ENCODE measurements around the gene HOXD1. TPM values are rescaled to one million over a fixed set of nuclear protein-coding genes. Genes with fewer than 3 reads are reported as not detected.

Gene HOXD1
- total RNA-seq, 1 experiment from 2014 or later = not detected

DNA sequence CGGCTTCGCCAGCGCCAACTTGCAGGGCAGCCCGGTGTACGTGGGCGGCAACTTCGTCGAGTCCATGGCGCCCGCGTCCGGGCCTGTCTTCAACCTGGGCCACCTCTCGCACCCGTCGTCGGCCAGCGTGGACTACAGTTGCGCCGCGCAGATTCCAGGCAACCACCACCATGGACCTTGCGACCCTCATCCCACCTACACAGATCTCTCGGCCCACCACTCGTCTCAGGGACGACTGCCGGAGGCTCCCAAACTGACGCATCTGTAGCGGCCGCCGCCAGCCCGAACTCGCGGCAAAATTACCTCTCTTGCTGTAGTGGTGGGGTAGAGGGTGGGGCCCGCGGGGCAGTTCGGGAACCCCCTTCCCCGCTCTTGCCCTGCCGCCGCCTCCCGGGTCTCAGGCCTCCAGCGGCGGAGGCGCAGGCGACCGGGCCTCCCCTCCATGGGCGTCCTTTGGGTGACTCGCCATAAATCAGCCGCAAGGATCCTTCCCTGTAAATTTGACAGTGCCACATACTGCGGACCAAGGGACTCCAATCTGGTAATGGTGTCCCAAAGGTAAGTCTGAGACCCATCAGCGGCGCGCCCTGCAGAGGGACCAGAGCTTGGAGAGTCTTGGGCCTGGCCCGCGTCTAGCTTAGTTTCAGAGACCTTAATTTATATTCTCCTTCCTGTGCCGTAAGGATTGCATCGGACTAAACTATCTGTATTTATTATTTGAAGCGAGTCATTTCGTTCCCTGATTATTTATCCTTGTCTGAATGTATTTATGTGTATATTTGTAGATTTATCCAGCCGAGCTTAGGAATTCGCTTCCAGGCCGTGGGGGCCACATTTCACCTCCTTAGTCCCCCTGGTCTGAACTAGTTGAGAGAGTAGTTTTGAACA, 16.2 kb upstream of the HOXD1 start:
- peaks cover 100% of the 10 kb centered on the region for H3K27me3 Mint-ChIP-seq (ENCODE audit: low read depth)
- no peaks in the 10 kb centered on the region for H3K4me1 ChIP-seq (ENCODE audit: insufficient read depth, low read length)
- peaks cover 24 to 38% of the 10 kb centered on the region in 2 experiments for H3K4me1 Mint-ChIP-seq
- TF ChIP-seq, protein P1, sequence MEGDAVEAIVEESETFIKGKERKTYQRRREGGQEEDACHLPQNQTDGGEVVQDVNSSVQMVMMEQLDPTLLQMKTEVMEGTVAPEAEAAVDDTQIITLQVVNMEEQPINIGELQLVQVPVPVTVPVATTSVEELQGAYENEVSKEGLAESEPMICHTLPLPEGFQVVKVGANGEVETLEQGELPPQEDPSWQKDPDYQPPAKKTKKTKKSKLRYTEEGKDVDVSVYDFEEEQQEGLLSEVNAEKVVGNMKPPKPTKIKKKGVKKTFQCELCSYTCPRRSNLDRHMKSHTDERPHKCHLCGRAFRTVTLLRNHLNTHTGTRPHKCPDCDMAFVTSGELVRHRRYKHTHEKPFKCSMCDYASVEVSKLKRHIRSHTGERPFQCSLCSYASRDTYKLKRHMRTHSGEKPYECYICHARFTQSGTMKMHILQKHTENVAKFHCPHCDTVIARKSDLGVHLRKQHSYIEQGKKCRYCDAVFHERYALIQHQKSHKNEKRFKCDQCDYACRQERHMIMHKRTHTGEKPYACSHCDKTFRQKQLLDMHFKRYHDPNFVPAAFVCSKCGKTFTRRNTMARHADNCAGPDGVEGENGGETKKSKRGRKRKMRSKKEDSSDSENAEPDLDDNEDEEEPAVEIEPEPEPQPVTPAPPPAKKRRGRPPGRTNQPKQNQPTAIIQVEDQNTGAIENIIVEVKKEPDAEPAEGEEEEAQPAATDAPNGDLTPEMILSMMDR (conservative IDR thresholded peaks at IDR 0.05) = no peak; the same call in 2 of the 3 replicates
- no peaks in the 10 kb centered on the region for H3K79me2 ChIP-seq (ENCODE audit: insufficient read depth, low read length)
- peak overlapping the region; percentile 8 for H3K4me2 ChIP-seq (ENCODE audit: insufficient read depth, insufficient read length, low read length)
- no peaks in the 10 kb centered on the region for H3K23me2 ChIP-seq (ENCODE audit: insufficient read length, low read depth, low read length, poor library complexity, severe bottlenecking)
- no peak overlapping the region for H3K9ac ChIP-seq (ENCODE audit: extremely low read depth, insufficient read length, low read length)
- no peaks in the 10 kb centered on the region for H3K79me1 ChIP-seq (ENCODE audit: insufficient read depth, low read depth, low read length, poor library complexity, severe bottlenecking)
- no peak overlapping the region for H4K5ac ChIP-seq (ENCODE audit: insufficient read length, low read depth, low read length)
- no peak overlapping the region for H3K4ac ChIP-seq (ENCODE audit: low read depth, low read length)
- no peak overlapping the region for H2AK5ac ChIP-seq (ENCODE audit: insufficient read length, low read length)
- no peak overlapping the region; the same call in 1 of the 2 replicates for H3K14ac ChIP-seq (ENCODE audit: insufficient read depth, low read length)
- DNase-seq = no peak
- no peak overlapping the region for H4K8ac ChIP-seq (replicated peaks; ENCODE audit: insufficient read length, low read depth, low read length)
- no peak overlapping the region for H2BK120ac ChIP-seq (ENCODE audit: low read depth, low read length, poor library complexity, severe bottlenecking)
- no peak overlapping the region for H3T11ph ChIP-seq (ENCODE audit: low read length)
- H4K20me1 ChIP-seq (ENCODE audit: control insufficient read depth, insufficient read depth, insufficient read length) = no peaks in the 10 kb centered on the region
- no peak overlapping the region for H2BK12ac ChIP-seq (ENCODE audit: insufficient read length, low read depth, low read length)
- no peak overlapping the region for H2BK20ac ChIP-seq (ENCODE audit: low read depth, low read length, poor library complexity, severe bottlenecking)
- H3K23ac ChIP-seq (ENCODE audit: insufficient read length, low read depth, low read length) = no peak overlapping the region
- peak overlapping the region; percentile 51 to 76 for H3K4me3 Mint-ChIP-seq
- peaks cover 98% of the 10 kb centered on the region for H3K27me3 ChIP-seq (ENCODE audit: insufficient read depth, low read length)
- H4K91ac ChIP-seq (ENCODE audit: insufficient read length, low read depth, low read length) = no peak overlapping the region
- no peaks in the 10 kb centered on the region for H3K9me3 ChIP-seq (ENCODE audit: control insufficient read depth, low read depth, low read length)
- H3K56ac ChIP-seq (ENCODE audit: insufficient read length, low read depth, low read length) = no peak overlapping the region
- peaks cover 3 to 18% of the 10 kb centered on the region in 2 experiments for H3K9me3 Mint-ChIP-seq
- WGBS (ENCODE audit: extremely low coverage, insufficient read length, low lambda C conversion rate) = no CpG with 5 or more reads among the region's 60 CpGs
- H3K18ac ChIP-seq (ENCODE audit: insufficient read length, low read depth, low read length) = no peak overlapping the region
- H2BK5ac ChIP-seq (ENCODE audit: insufficient read length, low read length) = no peak overlapping the region
- peaks cover 0 to 3% (median 0%) of the 10 kb centered on the region in 3 experiments; a peak in 2 of 7 replicates for H3K36me3 Mint-ChIP-seq (ENCODE audit: insufficient read depth in 1 of 3, low read depth in 3 of 3)
- H2BK15ac ChIP-seq (ENCODE audit: low read depth, low read length) = no peak overlapping the region
- no peak overlapping the region for H3K27ac ChIP-seq (ENCODE audit: insufficient read length, low read depth, low read length)
- H3K27ac Mint-ChIP-seq = no peak overlapping the region
- H2AFZ ChIP-seq (ENCODE audit: low read length) = no peak overlapping the region
